GM21528 (cell line): ENCODE data around the gene ERMP1.
A peak's percentile ranks its signal among the peaks of the same experiment; 100 is the strongest.
"Not testable (repeated sequence)": the region's sequence is repeated elsewhere in the genome, so short reads cannot be mapped to it uniquely, and the experiment has no call there.

ENCODE experiments used
- ATAC-seq: cut with Tn5 transposase; IDR thresholded peaks from one replicate; pipeline ENCODE4 v1.9.1; 2021; ENCODE audit warnings: mild to moderate bottlenecking, moderate library complexity; ENCODE audit not compliant: unreplicated experiment, low FRiP score

Gene ERMP1

DNA sequence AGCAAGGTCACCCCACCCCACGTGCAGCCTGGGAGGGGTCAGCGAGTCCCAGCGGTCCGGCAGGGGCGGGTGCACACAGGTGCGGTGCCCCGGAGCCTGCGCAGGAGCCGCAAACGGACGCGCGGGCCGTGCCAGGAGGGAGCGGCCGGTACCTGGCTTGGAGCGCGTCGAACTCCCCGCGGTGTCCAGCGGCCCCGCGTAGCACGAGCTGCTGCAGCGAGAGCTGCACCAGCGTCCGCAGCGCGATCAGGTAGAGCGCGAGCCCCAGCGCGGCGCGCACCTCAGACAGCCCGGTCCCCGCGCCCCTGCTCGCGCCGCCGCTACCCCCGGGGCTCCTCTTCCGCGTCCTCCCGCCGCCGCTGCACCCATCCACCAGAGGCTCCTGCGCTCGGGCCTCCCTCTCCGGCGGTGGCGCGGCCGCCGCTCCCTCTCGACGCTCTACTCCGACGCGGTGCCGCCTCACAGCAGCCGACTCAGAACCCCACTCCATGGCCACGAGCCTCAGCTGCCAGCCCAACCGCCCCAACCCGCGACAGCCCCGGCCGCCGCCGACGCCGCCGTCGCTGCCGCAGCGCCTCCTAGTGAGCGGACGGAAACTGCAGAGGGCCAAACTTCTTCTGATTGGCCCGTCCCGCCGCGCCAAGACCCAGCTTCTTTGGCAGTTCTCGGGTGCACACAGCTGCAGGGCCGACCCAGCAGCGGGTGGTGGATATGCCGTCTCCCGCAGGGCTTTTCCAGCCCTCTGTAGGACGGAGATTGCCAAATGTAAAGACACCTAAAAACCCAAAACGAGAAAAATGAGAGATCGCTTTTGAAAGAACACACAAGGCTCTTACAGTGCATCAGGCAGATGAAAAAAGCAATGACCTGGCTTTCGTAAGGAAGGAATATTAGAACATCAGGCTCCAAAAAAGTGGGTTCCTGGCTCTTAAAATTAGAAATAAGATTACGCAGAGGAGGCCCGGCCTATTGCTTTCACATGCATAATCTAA, at the start of gene ERMP1:
TSS of gene ERMP1 (minus strand) at position 580 of the 992 bp plus-strand sequence. CDS start at position 490, 90 bp downstream.
- ATAC-seq = peak; percentile 88

DNA sequence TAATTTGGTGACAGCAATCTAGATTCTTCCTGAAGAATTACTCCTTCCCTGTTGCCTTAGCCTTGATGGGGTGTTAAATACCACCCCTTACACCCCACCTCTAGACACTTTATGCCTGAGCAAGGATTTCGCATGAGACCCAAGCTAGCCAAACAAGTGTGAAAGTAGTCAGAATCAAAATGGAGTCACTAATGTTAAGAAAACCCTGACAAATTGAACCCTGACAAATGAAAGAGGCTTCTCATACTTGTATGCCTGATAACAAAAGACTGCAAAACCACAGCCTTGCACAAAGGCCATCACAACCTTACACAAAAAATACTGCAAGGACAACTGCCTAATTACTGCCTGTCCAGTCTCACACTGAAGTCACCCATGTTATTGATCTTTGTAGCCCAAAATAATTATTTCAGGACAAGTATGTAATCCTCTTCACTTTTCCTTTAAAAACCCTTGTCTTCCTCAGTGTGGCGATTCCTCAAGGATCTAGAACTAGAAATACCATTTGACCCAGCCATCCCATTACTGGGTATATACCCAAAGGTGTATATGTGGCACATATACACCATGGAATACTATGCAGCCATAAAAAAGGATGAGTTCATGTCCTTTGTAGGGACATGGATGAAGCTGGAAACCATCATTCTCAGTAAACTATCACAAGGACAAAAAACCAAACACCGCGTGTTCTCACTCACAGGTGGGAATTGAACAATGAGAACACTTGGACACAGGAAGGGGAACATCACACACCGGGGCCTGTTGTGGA, 49.5 kb upstream of the ERMP1 start:
- ATAC-seq = not testable (repeated sequence)

DNA sequence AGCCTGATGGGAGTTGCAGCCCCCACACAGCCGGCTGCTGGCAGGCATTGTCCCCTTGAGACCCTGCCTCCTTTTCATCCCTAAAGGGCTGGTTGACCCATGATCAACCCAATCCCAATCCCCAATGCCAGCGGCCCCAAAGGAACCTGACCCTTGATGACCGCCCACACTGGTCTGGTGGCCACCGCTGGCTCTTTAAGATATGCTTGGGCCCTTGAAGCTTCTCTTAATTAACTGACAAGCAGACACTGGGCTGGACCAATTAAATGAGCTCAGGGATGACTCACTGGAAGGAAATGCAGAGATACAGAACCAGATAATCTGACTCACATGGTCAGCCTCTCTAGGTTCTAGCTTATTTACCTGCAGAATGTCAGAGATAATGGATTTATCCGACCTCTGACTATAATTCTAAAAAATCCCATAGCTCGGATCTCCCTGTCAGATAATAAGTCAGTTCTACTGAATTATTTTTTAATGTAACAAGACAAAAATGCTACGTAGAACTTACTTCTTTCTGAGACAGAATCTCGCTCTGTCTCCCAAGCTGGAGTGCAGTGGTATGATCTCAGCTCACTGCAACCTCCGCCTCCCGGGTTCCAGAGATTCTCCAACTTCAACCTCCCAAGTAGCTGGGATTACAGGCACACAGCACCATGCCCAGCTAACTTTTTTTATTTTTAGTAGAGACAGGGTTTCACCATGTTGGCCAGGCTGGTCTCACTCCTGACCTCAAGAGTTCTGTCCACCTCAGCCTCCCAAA, 46.7 kb upstream of the ERMP1 start:
- no peak for ATAC-seq

GRCh38 chr9:5876711-5877110, 43.8 kb upstream of the ERMP1 start:
- ATAC-seq = no peak

DNA sequence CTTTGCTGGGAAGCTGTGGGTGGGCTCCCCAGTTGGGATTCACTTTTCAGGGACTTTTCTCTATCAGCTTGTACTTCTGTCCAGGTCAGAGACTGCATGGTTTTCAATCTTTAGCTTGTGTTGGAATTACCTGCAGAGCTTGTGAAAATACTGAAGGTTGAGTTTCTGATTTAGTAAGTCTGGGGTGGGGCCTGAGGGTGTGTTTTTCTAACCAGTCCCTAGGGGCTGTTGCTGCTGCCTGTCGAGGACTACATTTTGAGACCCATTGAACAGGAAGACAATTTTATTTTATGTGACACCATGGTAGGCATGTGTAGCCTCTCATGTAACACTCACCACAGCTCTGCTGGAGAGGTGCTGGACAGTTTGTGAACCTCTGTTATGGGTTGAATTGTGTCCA, 43.1 kb upstream of the ERMP1 start:
- no peak for ATAC-seq

DNA sequence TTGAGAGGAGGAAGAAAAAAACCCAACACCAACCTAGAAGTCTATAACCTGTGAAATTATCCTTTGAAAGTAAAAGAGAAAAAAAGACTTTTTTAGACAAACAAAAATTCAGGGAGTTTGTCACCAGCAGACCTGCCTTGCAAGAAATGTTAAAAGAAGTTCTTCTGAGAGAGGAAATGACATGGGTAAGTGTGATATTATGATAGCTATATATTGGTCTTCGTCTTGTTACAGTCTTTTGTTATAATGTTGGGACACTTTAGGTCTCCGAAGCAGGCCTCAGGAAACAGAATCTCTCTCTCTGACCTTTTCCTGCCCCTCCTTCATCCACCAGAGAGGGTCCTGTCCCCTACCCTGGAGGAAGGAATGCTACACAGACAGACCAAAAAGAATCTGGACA, 41.1 kb upstream of the ERMP1 start:
- no peak for ATAC-seq

DNA sequence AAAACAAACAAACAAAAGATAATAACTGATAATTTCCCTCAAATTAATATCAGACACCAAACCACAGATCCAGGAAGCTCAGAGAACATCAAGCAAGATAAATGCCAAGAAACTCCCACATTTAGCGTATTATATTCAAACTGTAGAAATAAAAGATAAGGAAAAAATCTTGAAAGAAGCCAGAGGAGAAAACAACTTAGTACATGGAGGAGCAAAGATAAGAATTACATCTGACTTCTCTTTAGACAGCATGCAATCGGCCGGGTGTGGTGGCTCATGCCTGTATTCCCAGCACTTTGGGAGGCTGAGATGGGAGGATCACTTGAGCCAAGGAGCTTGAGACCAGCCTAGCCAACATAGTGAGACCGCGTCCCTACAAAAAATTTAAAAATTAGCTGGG, 40.5 kb upstream of the ERMP1 start:
- no peak for ATAC-seq

DNA sequence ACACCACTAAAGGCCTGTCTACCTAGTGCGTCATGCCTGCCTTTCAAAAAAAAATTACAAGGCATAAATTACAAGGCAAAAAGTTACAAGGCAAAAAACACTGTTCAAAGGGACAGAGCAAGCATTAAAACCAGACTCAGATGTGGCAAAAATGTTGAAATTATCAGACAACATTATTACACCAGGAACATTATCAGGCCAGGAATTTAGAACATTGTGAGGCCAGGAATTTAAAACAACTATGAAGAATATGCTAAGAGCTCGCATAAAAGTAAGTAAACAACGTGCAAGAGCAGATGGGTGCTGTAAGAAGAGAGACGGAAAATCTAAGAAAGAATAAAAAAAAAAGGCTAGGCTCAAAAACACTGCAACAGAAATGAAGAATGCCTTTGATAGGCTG, 39.6 kb upstream of the ERMP1 start:
- no peak for ATAC-seq

- no peak for ATAC-seq
Measured at GRCh38 chr9:5871785-5872184, 38.9 kb upstream of the ERMP1 start.

GRCh38 chr9:5870691-5871090, 37.8 kb upstream of the ERMP1 start:
- no peak for ATAC-seq

DNA sequence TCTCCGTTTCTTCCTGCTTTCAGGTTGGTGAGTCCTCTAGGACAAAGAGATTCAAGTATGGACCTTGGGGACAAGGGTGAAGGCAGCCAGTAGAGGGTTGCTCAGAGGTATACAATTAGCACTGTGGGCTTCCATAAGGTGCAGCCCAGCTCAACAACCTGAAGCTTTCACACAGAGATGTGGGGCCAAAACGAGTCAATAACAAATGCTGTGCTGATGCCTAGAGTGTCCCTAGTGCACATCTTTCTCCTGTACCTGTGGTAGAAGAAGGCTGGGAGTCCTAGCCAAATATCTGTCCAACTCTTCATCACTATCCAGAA, 37.1 kb upstream of the ERMP1 start:
- no peak for ATAC-seq

- no peak for ATAC-seq
Measured at GRCh38 chr9:5869315-5870019, 36.5 kb upstream of the ERMP1 start.

DNA sequence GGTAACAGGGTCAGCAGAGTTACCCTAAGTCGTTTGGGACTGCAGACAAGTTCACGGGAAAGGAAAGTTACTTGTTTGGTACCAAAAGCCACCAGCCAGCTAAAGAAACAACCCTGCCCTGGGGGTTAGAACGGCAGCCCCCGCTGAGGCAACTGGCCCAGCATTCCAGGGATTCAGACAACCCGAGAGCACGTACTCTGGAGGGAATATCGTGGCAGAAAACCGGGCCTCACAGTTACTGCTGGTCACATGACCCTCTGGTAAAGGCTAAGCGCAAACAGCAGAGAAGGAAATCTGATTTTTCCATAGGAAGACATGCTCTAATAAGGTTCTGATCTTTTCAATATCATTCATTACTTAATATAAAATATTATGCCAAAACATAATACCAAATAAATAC, 35.3 kb upstream of the ERMP1 start:
- no peak for ATAC-seq

- no peak for ATAC-seq
Measured at GRCh38 chr9:5866685-5867084, 33.8 kb upstream of the ERMP1 start.

GRCh38 chr9:5866272-5866671, 33.4 kb upstream of the ERMP1 start:
- ATAC-seq = no peak

- ATAC-seq = no peak
Measured at GRCh38 chr9:5864446-5864845, 31.5 kb upstream of the ERMP1 start.

DNA sequence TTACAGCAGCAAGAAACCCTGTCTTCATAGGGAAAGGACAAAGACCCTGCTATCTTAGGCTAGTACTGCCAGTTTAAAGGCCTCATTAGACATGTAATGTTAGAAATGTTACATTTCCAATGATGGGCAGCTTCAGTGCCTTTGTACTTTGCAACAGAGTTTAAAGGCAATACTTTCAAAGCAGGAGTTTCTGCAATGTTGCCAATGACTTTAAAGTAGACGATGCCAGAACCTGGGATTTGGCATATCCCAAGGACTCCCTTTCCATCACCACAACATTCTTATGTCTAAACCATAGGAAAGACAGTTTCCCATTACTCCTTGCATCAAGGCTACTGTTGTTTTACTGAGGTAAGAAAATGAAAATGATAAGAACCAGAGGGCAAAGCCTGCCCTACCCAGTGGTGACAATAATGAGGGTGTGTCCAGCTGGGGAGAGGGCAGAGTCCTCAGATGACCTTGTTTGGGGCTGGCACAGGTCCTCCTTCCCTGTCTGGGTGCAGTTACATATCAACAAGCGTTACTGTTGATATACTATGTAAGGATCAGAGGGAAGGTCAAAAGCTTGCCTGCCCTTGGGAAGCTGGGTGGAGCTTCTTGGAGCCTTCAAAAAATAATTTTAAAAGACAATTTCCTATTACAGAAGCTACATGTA, 30.3 kb upstream of the ERMP1 start:
- ATAC-seq = no peak

GRCh38 chr9:5858833-5859232, 25.9 kb upstream of the ERMP1 start:
- no peak for ATAC-seq

DNA sequence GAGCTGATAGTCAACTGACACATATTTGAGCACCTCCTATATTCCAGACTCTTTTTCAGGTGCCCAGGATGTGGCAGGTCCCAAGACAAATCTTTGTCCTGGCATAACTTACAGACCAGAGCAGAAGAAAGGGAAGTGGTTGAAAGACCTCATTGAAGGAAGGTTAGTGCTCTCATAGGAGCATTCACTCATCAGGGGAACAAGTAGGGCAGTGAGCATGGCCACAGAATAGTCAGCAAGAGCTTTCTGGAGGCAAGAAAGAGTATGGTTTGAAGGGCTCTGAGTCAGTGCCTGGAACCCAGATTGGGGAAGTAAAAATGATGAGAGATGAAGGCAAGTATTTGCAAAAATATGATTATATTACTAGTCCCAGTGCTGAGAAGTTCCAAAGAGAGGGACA, 25.0 kb upstream of the ERMP1 start:
- ATAC-seq = no peak
